Activated naive CD4-positive, alpha-beta T cell treated with anti-CD3 and anti-CD28 coated beads, Interleukin-2, amount 50 U/mL, for 24 hours (primary cell): ENCODE results near the gene AKIP1.
"Not testable (repeated sequence)": the region's sequence is repeated elsewhere in the genome, so short reads cannot be mapped to it uniquely, and the experiment has no call there.

Source experiments
- H3K27ac Mint-ChIP-seq: one replicate; pipeline ENCODE4 v1.8.0; 2021; ENCODE audit warnings: mild to moderate bottlenecking, mixed read lengths
- H3K27me3 Mint-ChIP-seq: one replicate; pipeline ENCODE4 v1.8.0; 2021; ENCODE audit warnings: mixed read lengths
- H3K36me3 Mint-ChIP-seq: one replicate; pipeline ENCODE4 v1.8.0; 2021; ENCODE audit warnings: mixed read lengths
- H3K4me1 Mint-ChIP-seq: one replicate; pipeline ENCODE4 v1.8.0; 2021; ENCODE audit warnings: mixed read lengths
- H3K4me3 Mint-ChIP-seq: one replicate; pipeline ENCODE4 v1.8.0; 2021; ENCODE audit warnings: mild to moderate bottlenecking, mixed read lengths
- H3K9me3 Mint-ChIP-seq: one replicate; pipeline ENCODE4 v1.8.0; 2021; ENCODE audit warnings: mixed read lengths

The AKIP1 gene

DNA sequence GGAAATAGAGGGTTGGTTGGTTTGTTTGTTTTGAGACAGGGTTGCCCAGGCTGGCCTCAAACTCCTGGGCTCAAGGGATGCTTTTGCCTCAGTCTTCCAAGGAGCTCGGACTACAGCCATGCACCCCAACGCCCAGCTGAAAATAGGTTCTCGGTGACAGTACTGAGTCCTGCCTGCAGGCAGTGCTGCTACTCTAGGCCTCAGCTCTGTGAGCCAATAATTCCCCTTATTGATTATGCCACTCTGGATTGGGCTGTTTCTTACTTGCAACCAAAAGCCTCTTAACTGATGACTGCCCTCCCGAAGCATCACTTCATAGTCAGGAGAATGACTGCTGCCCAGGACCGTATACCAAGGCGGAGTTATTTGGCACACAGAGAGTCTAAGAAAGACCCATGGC, 22.9 kb downstream of the AKIP1 start:
- H3K4me1 Mint-ChIP-seq, result peaks cover 8% of the 10 kb centered on the region
- no peaks in the 10 kb centered on the region for H3K27me3 Mint-ChIP-seq
- no peaks in the 10 kb centered on the region for H3K9me3 Mint-ChIP-seq
- H3K27ac Mint-ChIP-seq, result no peak overlapping the region
- no peaks in the 10 kb centered on the region for H3K36me3 Mint-ChIP-seq
- H3K4me3 Mint-ChIP-seq, result no peak overlapping the region

DNA sequence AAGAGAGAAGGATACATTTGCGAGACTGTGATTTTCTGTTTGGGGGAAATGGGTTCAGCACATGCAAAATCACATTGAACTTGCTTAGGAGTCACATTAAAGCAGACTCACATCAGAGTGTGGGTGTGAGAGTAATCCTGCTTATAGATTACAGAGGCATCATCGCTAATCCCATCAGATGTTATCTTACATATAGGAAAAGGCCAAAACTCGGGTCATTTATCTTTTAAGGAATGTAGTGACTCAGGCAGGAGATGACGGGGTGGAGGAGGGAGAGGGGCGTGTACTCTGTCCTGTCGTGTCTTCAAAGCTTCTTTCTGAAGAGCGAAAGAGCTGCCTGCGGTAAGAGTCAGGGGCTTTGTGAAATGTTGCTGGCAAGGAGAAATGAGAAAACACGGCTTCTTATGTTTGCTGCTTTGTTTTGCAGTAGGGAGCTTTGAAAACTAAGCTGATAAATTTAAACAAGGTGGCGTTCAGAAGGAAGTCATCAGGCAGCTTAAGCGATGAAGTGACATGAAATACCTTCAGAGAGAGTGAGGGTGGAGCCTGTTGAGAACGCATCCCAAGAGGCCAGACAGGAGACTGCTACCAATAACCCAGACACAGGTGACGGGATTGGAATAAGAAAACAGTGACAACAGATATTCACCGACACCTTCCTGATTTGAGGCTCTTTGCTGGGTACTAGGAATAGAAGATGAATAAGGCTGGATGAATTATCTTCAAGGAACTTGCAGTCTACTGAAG, 23.9 kb downstream of the AKIP1 start:
- Mint-ChIP-seq H3K9me3 (no peaks in the 10 kb centered on the region), H3K4me3 (peak overlapping the region; percentile 56), H3K27ac (no peak overlapping the region), H3K36me3 (no peaks in the 10 kb centered on the region), H3K27me3 (no peaks in the 10 kb centered on the region), H3K4me1 (peaks cover 8% of the 10 kb centered on the region)

DNA sequence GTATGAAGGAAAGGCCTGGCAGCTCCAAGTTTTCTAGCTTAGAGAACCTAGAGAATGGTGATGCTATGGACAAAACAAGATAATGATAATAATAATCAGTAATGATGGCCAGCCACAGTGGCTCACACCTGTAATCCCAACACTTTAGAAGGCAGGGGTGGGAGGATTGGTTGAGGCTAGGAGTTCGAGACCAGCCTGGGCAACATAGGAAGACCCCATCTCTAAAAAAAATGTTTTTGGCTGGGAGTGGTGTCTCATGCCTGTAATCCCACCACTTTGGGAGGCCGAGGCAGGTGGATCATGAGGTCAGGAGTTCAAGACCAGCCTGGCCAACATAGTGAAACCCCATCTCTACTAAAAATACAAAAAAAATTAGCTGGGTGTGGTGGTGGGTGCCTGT, 24.8 kb downstream of the AKIP1 start:
- H3K27me3 Mint-ChIP-seq, H3K4me1 Mint-ChIP-seq, H3K9me3 Mint-ChIP-seq, H3K4me3 Mint-ChIP-seq, H3K27ac Mint-ChIP-seq, H3K36me3 Mint-ChIP-seq: not testable (repeated sequence)

DNA sequence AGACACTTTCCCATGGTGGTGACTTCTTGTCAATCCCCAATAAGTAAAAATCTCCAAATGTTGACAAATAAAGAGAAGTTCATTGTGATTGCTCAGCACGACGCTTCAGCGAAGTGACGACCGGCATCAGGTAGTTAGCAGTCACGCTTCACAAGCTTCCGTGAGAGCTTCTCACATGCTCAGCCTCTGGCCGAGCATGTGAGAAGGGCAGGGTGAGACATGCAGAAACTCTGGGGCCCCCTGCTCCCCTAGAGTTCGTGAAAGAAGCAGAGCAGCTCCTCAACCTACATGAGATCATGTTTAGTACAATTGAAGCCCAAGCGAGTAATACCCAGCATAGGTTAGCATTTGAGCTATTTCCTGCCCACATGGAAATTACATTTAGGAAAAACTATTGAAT, 26.2 kb downstream of the AKIP1 start:
- Mint-ChIP-seq H3K27ac (no peak overlapping the region), H3K36me3 (no peaks in the 10 kb centered on the region), H3K9me3 (no peaks in the 10 kb centered on the region), H3K4me3 (no peak overlapping the region), H3K4me1 (peaks cover 8% of the 10 kb centered on the region), H3K27me3 (no peaks in the 10 kb centered on the region)

DNA sequence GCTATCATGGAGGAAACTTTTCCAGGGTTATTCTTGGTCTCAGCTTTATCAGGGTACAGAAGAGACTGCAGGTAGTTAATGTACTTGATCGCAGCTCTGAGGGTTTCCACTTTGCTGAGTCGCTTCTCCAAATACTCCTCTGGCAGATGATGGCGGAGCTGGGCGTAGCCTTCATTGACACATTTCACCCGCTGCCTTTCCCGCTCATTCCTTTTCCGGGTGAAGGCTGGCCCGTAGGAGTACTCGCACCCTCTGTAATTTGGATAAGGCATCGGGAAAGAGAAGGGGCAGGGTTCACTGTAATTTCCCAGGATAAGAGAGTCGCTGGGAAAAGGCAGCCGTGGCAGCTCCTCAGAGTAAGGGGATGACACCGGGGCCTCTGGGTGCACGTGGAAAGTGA, 26.7 kb downstream of the AKIP1 start:
- Mint-ChIP-seq H3K27ac (no peak overlapping the region), H3K9me3 (no peaks in the 10 kb centered on the region), H3K36me3 (no peaks in the 10 kb centered on the region), H3K4me3 (no peak overlapping the region), H3K27me3 (no peaks in the 10 kb centered on the region), H3K4me1 (peaks cover 8% of the 10 kb centered on the region)

DNA sequence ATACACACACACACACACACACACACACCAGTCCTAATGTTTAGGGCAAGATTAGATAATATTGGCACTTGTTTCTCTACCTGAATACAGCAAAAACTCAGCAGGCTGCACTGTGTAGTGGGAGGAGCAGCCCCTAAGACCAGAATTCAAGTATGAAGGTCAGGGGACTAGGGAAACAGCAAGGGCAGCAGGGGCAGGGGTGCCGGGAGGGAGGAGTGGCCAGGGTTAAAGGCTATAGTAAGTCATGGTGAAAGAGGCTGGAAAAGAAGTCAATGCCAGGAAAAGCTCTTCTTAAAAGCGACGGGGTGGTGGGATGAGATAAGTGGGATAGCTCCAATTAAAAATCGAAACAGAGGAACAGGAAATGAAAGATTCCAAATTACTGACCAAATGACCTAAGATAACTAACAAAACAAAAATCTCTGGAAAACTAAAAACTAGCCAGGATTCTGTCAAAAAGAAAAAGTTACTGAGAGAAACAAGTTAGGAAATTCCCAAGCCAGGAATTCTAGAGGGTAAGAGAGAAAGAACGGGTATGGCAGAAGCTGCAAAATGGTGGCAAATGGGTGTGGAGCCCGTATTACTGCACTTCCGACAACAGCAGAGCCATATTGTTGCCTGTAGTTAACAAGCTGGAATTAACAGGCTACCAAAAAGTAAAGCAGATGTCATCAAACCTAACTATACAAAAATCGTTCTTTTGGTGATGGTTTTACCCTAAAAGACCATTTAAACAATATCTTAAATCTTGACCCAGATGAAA, 30.5 kb downstream of the AKIP1 start:
- H3K4me1 Mint-ChIP-seq, result no peaks in the 10 kb centered on the region
- no peak overlapping the region for H3K4me3 Mint-ChIP-seq
- H3K27ac Mint-ChIP-seq, result no peak overlapping the region
- H3K36me3 Mint-ChIP-seq, result peaks cover 3% of the 10 kb centered on the region
- H3K9me3 Mint-ChIP-seq, result no peaks in the 10 kb centered on the region
- H3K27me3 Mint-ChIP-seq, result no peaks in the 10 kb centered on the region

DNA sequence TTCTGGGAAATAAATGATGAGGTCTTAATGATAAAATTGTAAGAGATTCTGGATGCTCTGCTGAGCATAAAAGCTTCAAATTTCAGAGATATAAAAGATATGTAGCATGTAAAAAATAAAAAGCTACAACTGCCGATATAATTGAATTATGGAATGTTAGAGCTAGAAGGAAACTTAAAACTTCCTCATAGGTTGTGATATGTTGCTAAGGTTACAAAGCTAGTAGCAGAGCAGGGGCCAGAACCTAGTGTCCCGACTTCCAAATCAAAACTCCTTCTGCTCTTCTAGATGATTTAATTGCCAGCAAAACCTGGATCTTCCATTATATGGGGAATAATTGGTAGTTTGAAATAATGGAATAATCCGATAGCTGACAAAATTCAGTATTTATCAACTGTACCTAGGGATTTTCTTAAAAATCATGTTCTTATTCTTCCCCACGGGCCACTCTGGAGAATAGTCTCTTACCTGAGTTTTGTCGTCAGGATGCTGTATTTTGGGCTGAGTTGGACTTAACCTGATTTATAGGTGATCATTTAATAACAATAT, 31.6 kb downstream of the AKIP1 start, which contains the start of gene ASCL3:
TSS of gene ASCL3 (minus strand) at position 499 of the 549 bp plus-strand sequence. CDS start 4,855 bp downstream, outside the sequence.
- no peaks in the 10 kb centered on the region for H3K9me3 Mint-ChIP-seq
- H3K27ac Mint-ChIP-seq, result no peak within 1 kb of the TSS
- H3K4me1 Mint-ChIP-seq, result no peaks in the 10 kb centered on the region
- H3K4me3 Mint-ChIP-seq, result no peak within 1 kb of the TSS
- peaks cover 9% of the 10 kb centered on the region for H3K36me3 Mint-ChIP-seq
- H3K27me3 Mint-ChIP-seq, result no peaks in the 10 kb centered on the region

DNA sequence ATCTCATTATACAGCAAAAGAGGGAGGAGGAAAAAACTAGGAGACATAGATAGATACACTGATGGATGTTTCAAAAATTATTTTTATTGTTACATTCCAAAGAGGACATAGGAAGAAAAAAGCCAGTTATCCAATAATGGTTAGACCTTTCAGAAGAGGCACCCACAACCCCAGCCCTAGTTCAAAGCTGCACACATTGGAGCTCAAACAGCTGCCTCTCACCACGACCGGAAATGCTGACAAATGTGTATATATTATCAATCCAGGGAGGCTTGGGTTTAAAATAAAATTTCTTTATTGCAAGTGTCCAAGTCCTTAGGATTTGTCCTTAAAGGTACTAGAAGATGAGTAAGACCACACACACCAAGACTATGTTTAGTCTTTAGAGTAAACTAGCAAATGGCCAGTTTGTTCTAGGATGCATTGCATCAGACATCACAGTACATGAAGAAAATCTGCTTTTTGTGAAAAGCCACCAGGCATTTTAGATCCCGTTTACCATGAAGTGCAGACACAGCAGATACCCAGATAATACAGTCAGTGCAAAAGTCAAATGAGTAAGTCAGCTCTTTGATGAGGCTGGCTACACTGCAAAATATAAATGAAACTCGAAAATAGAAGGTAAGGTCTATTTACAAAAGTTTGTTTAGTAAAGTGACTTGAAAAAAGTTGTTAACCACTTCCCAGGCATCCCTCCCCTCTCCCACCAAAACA, 36.4 kb downstream of the AKIP1 start:
- Mint-ChIP-seq H3K4me1 (no peaks in the 10 kb centered on the region), H3K9me3 (no peaks in the 10 kb centered on the region), H3K4me3 (no peak overlapping the region), H3K27me3 (no peaks in the 10 kb centered on the region), H3K27ac (peak overlapping the region; percentile 38), H3K36me3 (peaks cover 18% of the 10 kb centered on the region)

DNA sequence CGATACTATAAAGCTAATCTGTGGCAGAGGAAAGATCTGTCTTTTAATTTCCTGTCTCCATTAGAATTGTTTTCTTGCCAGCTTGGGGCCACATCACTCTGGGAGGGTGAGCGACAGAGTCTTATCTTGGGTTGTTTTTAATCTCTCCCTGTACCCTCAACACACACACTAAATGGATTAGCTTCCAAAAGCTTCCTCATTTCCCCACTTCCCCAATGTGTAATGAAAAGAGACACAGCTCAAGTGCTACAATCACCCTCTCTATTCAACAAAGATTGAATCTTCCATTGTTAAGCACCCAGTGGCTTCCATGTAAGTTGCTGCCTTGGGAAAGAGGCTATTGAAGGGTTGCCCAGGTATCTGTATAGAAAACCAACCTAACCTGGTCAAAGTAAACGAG, 37.9 kb downstream of the AKIP1 start:
- peaks cover 21% of the 10 kb centered on the region for H3K36me3 Mint-ChIP-seq
- no peaks in the 10 kb centered on the region for H3K4me1 Mint-ChIP-seq
- no peaks in the 10 kb centered on the region for H3K27me3 Mint-ChIP-seq
- no peak overlapping the region for H3K27ac Mint-ChIP-seq
- no peaks in the 10 kb centered on the region for H3K9me3 Mint-ChIP-seq
- no peak overlapping the region for H3K4me3 Mint-ChIP-seq

DNA sequence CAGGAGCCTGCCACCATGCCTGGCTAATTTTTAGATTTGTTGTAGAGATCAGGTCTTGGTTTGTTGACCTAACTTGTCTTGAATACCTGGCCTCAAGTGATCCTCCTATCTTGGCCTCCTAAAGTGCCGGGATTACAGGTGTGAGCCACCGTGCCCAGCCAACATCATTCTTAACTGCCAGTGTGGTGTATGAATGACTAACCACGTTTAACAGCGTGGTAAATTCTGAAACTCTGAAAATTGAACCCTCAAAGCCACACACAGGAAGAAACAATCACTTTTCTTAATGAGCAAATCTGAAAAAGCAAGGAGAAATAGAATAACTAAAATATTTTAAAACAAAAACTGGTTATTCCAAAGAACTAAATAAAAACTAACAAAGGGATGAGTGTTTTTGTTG, 45.9 kb downstream of the AKIP1 start:
- no peak overlapping the region for H3K27ac Mint-ChIP-seq

DNA sequence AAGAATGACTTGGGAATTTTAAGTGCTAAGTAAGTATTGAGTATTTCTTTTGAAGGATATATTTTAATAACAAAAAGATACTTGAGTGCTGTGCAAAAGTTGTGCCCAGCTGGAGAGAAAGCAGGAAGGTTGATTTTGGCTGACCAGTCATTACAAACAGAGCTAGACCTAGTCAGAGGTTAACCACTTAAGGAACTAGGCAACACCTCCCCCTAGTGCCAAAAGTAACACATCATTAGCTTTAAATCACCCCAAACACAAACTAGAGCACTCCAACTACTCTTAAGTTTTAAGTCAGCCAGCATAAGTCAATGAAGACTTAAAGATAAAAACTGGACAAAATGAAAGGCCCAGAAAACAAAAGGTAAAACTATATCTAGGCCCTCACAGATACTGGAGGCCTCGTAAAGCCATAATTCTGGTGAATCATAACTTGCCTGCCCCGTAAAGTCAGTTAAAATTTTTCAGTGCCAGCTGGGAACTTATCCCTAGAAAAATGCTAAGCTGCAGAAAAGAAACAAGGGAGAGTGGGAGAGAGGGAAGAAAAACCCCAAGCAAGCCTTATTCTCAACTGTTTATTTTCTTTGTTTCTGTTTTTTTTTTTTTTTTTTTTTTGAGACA, 48.7 kb downstream of the AKIP1 start:
- Mint-ChIP-seq H3K27me3 (no peaks in the 10 kb centered on the region), H3K36me3 (peaks cover 6% of the 10 kb centered on the region), H3K9me3 (no peaks in the 10 kb centered on the region), H3K27ac (no peak overlapping the region), H3K4me3 (peak overlapping the region; percentile 36), H3K4me1 (peaks cover 35% of the 10 kb centered on the region)

More for the DNA sequence above, 45.9 kb downstream of the AKIP1 start:
- H3K4me3 Mint-ChIP-seq, result no peak overlapping the region
- peaks cover 21% of the 10 kb centered on the region for H3K4me1 Mint-ChIP-seq
- H3K27me3 Mint-ChIP-seq, result no peaks in the 10 kb centered on the region
- H3K9me3 Mint-ChIP-seq, result no peaks in the 10 kb centered on the region
- H3K36me3 Mint-ChIP-seq, result peaks cover 12% of the 10 kb centered on the region

DNA sequence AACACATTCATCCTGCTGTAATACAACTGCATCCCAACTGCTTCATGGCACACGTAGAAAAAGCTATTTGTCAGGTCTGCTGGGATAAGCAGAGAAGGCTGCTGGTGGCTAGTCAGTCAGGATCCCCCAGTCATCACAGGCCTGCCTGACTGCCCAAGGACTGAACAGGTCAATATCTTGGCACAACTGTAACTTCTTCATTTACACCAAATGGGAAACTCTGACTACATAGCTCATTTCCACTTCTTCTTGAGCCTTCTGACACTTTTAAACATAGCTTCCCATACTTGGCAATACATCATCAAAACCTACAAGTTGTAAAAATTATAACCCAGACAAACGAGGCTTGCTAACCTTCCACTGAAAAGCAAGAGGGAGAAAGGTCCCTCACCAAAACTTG, 50.4 kb downstream of the AKIP1 start:
- no peak overlapping the region for H3K27ac Mint-ChIP-seq
- H3K4me1 Mint-ChIP-seq, result peaks cover 40% of the 10 kb centered on the region
- no peak overlapping the region for H3K4me3 Mint-ChIP-seq
- no peaks in the 10 kb centered on the region for H3K9me3 Mint-ChIP-seq
- H3K36me3 Mint-ChIP-seq, result peaks cover 6% of the 10 kb centered on the region
- no peaks in the 10 kb centered on the region for H3K27me3 Mint-ChIP-seq

DNA sequence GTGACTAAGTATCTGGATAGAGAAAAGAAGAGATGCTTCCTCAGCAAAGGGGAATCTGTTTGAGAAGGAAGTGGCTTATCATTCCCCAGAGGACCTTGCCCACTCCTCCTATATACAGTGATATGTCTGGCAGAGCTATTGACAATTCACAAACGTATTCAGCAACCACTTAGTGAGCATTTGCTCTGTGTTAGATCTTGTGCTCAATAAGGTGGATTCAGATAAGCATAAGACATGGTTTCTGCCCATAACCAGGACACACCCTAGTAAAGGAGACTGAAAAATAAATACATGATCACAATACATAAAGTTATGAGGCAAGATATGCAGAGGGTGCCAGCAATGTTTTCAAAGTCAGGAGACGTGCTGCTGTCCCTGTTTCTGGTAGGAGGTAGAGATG, 51.9 kb downstream of the AKIP1 start:
- peaks cover 30% of the 10 kb centered on the region for H3K4me1 Mint-ChIP-seq
- no peaks in the 10 kb centered on the region for H3K9me3 Mint-ChIP-seq
- no peaks in the 10 kb centered on the region for H3K27me3 Mint-ChIP-seq
- H3K4me3 Mint-ChIP-seq, result peak overlapping the region; percentile 99
- peak overlapping the region; percentile 68 for H3K27ac Mint-ChIP-seq
- peaks cover 2% of the 10 kb centered on the region for H3K36me3 Mint-ChIP-seq

DNA sequence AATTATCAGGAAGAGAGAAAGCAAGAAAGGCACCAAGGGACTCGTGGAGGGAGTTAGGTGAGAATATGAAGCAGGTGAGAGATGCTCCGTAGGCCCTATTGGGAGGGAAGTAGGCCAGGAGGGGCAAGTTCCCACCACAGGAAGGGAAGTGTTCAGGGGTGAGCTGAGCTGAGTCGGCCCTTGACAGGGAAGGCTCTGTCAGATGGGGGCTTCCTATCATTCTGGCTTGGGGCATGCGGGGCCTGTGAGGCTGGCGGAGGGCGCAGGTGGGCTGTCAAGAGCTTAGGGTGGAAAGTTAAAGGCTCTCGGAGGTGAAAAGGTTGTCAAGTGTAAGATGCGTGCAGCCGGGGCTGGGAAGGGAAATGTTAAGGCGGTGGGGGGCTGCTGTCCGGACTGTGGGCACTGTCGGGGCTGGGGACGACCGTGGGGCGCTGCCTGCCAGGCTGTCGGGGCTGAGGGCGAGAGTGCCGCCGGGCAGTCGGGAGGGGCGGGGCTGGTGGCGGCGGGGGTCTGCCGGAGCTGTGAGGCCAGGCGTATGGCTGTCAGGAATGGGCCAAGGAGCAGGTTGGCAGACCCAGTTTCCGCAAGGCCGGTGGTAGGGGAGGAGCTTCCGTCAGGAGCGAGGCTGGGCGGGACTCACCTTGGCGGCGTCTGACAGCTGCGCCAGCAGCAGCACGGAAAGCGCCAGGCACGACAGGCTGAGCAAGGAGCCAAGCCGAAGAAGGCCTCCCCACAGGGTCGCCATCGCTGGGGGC, 52.8 kb downstream of the AKIP1 start:
- Mint-ChIP-seq H3K27me3 (no peaks in the 10 kb centered on the region), H3K4me1 (peaks cover 30% of the 10 kb centered on the region), H3K36me3 (peaks cover 2% of the 10 kb centered on the region)

More for the DNA sequence above, 52.8 kb downstream of the AKIP1 start:
- H3K27ac Mint-ChIP-seq, result peak overlapping the region; percentile 95
- H3K9me3 Mint-ChIP-seq, result no peaks in the 10 kb centered on the region
- peak overlapping the region; percentile 99 for H3K4me3 Mint-ChIP-seq
